Uterus (tissue), 2 donors: ENCODE results near the gene RNPS1.
"Not testable (repeated sequence)": the region's sequence is repeated elsewhere in the genome, so short reads cannot be mapped to it uniquely, and the experiment has no call there.

ENCODE experiments used
- POLR2A ChIP-seq, 2 donors: fragments of 450-650 bp; IDR thresholded peaks; one replicate each; pipeline ENCODE4 v1.6.1; 2016; ENCODE audit warnings: antibody characterized with exemption in 2 of 2, mild to moderate bottlenecking in 1 of 2, moderate library complexity in 1 of 2
- TF ChIP-seq, protein P1 (sequence below), 4 experiments: fragments of 200-600 bp in 2 of 4; fragments of 450-650 bp in 2 of 4; sonication (generic) in 2 of 4; IDR thresholded peaks; one replicate each; pipeline ENCODE4 v1.5.1; 2016 to 2019; ENCODE audit warnings: antibody characterized with exemption in 4 of 4, mild to moderate bottlenecking in 2 of 4, moderate library complexity in 1 of 4

DNA sequence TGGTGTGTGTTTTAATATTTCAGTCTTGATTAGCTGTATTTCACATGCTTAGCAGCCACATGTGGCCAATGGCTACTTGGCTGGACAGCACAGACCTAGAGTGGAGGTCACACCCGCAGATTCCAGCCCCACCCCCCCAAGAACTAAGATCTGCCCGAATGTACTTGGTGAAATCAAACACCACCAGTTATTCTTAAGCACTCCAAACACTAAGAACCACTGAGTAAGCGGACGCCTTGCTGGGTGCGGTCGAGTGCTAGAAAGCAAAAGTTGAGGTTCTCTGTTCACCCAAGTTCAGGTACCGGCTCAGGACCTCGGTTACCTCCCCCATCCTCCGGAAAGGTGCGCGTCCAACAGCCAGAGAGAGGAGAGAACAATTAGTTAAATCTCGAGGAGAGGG, 1.0 kb downstream of the RNPS1 start:
- TF ChIP-seq, protein P1, sequence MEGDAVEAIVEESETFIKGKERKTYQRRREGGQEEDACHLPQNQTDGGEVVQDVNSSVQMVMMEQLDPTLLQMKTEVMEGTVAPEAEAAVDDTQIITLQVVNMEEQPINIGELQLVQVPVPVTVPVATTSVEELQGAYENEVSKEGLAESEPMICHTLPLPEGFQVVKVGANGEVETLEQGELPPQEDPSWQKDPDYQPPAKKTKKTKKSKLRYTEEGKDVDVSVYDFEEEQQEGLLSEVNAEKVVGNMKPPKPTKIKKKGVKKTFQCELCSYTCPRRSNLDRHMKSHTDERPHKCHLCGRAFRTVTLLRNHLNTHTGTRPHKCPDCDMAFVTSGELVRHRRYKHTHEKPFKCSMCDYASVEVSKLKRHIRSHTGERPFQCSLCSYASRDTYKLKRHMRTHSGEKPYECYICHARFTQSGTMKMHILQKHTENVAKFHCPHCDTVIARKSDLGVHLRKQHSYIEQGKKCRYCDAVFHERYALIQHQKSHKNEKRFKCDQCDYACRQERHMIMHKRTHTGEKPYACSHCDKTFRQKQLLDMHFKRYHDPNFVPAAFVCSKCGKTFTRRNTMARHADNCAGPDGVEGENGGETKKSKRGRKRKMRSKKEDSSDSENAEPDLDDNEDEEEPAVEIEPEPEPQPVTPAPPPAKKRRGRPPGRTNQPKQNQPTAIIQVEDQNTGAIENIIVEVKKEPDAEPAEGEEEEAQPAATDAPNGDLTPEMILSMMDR (IDR thresholded peaks at IDR 0.05), result not testable (repeated sequence)
- TF ChIP-seq POLR2A (IDR thresholded peaks at IDR 0.05), result not testable (repeated sequence)
